Left lung (tissue), 10 donors: Measurements from ENCODE around the gene AGAP1. TPM values are rescaled to one million over a fixed set of nuclear protein-coding genes. Genes with fewer than 3 reads are reported as not detected.

Experiments
- ATAC-seq: fragments of 200-7000 bp; cut with Tn5 transposase; one replicate; pipeline ENCODE4 v1.9.1; 2020; ENCODE audit warnings: moderate library complexity
- DNase-seq, 4 donors: peaks; one replicate each; pipeline ENCODE4 v3.0.0-alpha.2; 2013 to 2020
- H3K27ac ChIP-seq, 2 donors: fragments of 200-600 bp; sonication (generic) in 1 of 2; one replicate each; pipeline versions ENCODE4 v1.5.0 to v1.8.0; 2020 to 2021
- H3K27me3 ChIP-seq, 2 donors: fragments of 200-600 bp; sonication (generic) in 1 of 2; one replicate each; pipeline versions ENCODE4 v1.5.0 to v1.8.0; 2020 to 2021
- H3K36me3 ChIP-seq, 2 donors: fragments of 200-600 bp; sonication (generic) in 1 of 2; one replicate each; pipeline versions ENCODE4 v1.5.0 to v1.8.0; 2020 to 2021
- H3K4me1 ChIP-seq, 2 donors: fragments of 200-600 bp; one replicate each; pipeline ENCODE4 v1.8.0; 2021
- H3K4me3 ChIP-seq, 2 donors: fragments of 200-600 bp; sonication (generic) in 1 of 2; one replicate each; pipeline versions ENCODE4 v1.5.0 to v1.8.0; 2020 to 2021; ENCODE audit warnings: mild to moderate bottlenecking in 1 of 2
- H3K9me3 ChIP-seq, 2 donors: fragments of 200-600 bp; sonication (generic) in 1 of 2; one replicate each; pipeline versions ENCODE4 v1.5.0 to v1.8.0; 2020 to 2021
- intact Hi-C, 2 donors: fragments of 100-400 bp; cut with DNase I; formaldehyde crosslinking; loops; one replicate each; pipeline versions ENCODE4 v1.11.2 to v1.14.2; 2022
- polyA plus RNA-seq, 6 donors: library from polyadenylated mRNA; unstranded; fragments of 120-200 nt; gene quantifications; one replicate each; pipeline ENCODE4 v1.2.1, GENCODE V29; 2013; ENCODE audit not compliant: insufficient read length in 6 of 6
- total RNA-seq, 2 donors: library from RNA; stranded (reverse); fragmentation: NEBNext Ultra II Directional; extraction: Animal tissue kit (Norgen Biotek cat#: 25700); gene quantifications; one replicate each; pipeline ENCODE4 v1.2.1, GENCODE V29; 2021
- TF ChIP-seq, protein P1 (sequence below), 2 donors: fragments of 200-600 bp; sonication (generic) in 1 of 2; IDR thresholded peaks; one replicate each; pipeline versions ENCODE4 v1.5.0 to v1.8.0; 2021; ENCODE audit warnings: antibody characterized with exemption in 2 of 2
- donor health status: DM: no; HTN: yes; CAD: no.
- donor health status: DM: no; HTN: no; CAD: no.

Gene AGAP1
- total and polyA plus RNA-seq, 8 donors = 13.1 to 25.4 (median 22.4) TPM

DNA sequence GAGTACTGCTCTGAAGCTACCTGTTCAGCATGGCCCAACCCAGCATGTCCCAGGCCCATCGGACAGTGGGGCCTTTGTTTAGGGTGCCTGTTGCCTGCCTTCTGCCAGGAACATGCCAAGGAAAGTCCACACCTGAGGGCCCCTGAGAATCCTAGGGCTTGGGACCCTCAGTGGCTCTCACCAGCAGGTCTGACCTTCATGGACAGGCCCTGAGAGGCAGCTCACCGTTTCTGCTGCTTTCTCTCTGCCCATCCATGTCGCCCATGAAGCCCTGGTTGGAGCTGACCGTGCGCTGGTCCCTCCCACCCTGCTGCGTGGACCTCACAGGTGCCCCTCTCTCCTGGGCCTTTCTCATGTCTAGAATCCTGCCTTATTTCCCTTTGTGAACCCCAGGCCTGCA is 550.3 kb downstream of the AGAP1 start:
- Histone ChIP-seq H3K27me3 (no peaks in the 10 kb centered on the region), H3K36me3 (peaks cover 0 to 16% of the 10 kb centered on the region in 2 donors), H3K4me3 (no peak overlapping the region), H3K9me3 (no peaks in the 10 kb centered on the region), H3K4me1 (no peaks in the 10 kb centered on the region), H3K27ac (no peak overlapping the region)
- intact Hi-C loops = no loop called here
- TF ChIP-seq, protein P1, sequence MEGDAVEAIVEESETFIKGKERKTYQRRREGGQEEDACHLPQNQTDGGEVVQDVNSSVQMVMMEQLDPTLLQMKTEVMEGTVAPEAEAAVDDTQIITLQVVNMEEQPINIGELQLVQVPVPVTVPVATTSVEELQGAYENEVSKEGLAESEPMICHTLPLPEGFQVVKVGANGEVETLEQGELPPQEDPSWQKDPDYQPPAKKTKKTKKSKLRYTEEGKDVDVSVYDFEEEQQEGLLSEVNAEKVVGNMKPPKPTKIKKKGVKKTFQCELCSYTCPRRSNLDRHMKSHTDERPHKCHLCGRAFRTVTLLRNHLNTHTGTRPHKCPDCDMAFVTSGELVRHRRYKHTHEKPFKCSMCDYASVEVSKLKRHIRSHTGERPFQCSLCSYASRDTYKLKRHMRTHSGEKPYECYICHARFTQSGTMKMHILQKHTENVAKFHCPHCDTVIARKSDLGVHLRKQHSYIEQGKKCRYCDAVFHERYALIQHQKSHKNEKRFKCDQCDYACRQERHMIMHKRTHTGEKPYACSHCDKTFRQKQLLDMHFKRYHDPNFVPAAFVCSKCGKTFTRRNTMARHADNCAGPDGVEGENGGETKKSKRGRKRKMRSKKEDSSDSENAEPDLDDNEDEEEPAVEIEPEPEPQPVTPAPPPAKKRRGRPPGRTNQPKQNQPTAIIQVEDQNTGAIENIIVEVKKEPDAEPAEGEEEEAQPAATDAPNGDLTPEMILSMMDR (IDR thresholded peaks at IDR 0.05) = no peak
- DNase-seq (no peak), ATAC-seq (no peak)

GRCh38 chr2:236045251-236046235 is 551.7 kb downstream of the AGAP1 start:
- ATAC-seq = no peak
- intact Hi-C loops = no loop called here
- H3K36me3 ChIP-seq = peaks cover 0 to 16% of the 10 kb centered on the region in 2 donors
- no peak overlapping the region for H3K4me3 ChIP-seq
- no peak for DNase-seq
- no peaks in the 10 kb centered on the region for H3K9me3 ChIP-seq
- H3K4me1 ChIP-seq = no peaks in the 10 kb centered on the region
- TF ChIP-seq, protein P1 (IDR thresholded peaks at IDR 0.05) = no peak
- no peak overlapping the region for H3K27ac ChIP-seq
- no peaks in the 10 kb centered on the region for H3K27me3 ChIP-seq

GRCh38 chr2:236046715-236047114 is 552.9 kb downstream of the AGAP1 start:
- Histone ChIP-seq H3K36me3 (peaks cover 0 to 11% of the 10 kb centered on the region in 2 donors), H3K27ac (no peak overlapping the region), H3K27me3 (no peaks in the 10 kb centered on the region), H3K9me3 (no peaks in the 10 kb centered on the region), H3K4me1 (no peaks in the 10 kb centered on the region), H3K4me3 (no peak overlapping the region)
- ATAC-seq (no peak), DNase-seq (no peak)
- intact Hi-C loops = no loop called here
- TF ChIP-seq, protein P1 (IDR thresholded peaks at IDR 0.05) = no peak

GRCh38 chr2:236047176-236047575 is 553.3 kb downstream of the AGAP1 start:
- ATAC-seq (no peak), DNase-seq (no peak)
- H3K4me3 ChIP-seq = no peak overlapping the region
- H3K36me3 ChIP-seq = peaks cover 0 to 11% of the 10 kb centered on the region in 2 donors
- TF ChIP-seq, protein P1 (IDR thresholded peaks at IDR 0.05) = no peak
- intact Hi-C loops = no loop called here
- H3K9me3 ChIP-seq = no peaks in the 10 kb centered on the region
- H3K27me3 ChIP-seq = no peaks in the 10 kb centered on the region
- no peak overlapping the region for H3K27ac ChIP-seq
- no peaks in the 10 kb centered on the region for H3K4me1 ChIP-seq

GRCh38 chr2:236047886-236048540 is 554.2 kb downstream of the AGAP1 start:
- TF ChIP-seq, protein P1 (IDR thresholded peaks at IDR 0.05) = no peak
- Histone ChIP-seq H3K36me3 (peaks cover 0 to 11% of the 10 kb centered on the region in 2 donors), H3K4me1 (no peaks in the 10 kb centered on the region), H3K27ac (no peak overlapping the region), H3K27me3 (no peaks in the 10 kb centered on the region), H3K4me3 (no peak overlapping the region), H3K9me3 (no peaks in the 10 kb centered on the region)
- DNase-seq = no peak
- ATAC-seq = peak; percentile 70
- intact Hi-C loops = no loop called here
